HTR-8/SVneo (cell line): ENCODE data around the gene MRPS31.

Experiments used
- DNase-seq: peaks from one replicate; pipeline ENCODE4 v3.0.0; 2011; ENCODE audit warnings: low spot score, mixed read lengths; ENCODE audit not compliant: insufficient read length
- FAIRE-seq: peaks from 2 replicates; lab custom pipeline; 2011; peaks lifted over from hg19 to GRCh38; lab: Jason Lieb, UNC

MRPS31 gene

GRCh38 chr13:40770934-40771618, at the start of gene MRPS31:
TSS of gene MRPS31 (minus strand) at chr13:40771190. CDS start at chr13:40771136, 54 bp downstream.
- DNase-seq (peak; percentile 86), FAIRE-seq (peak; percentile 9)

GRCh38 chr13:40819797-40820315, 48.9 kb upstream of the MRPS31 start:
- DNase-seq = no peak
- no peak for FAIRE-seq

GRCh38 chr13:40818926-40819325, 47.9 kb upstream of the MRPS31 start:
- DNase-seq = no peak
- no peak for FAIRE-seq

GRCh38 chr13:40814803-40815202, 43.8 kb upstream of the MRPS31 start:
- FAIRE-seq = no peak
- DNase-seq = no peak

GRCh38 chr13:40813667-40814454, 42.9 kb upstream of the MRPS31 start:
- DNase-seq (peak; percentile 12), FAIRE-seq (no peak)

- DNase-seq (peak; percentile 15), FAIRE-seq (no peak)
Observed at GRCh38 chr13:40812724-40813445, 41.9 kb upstream of the MRPS31 start.

- DNase-seq = no peak
- no peak for FAIRE-seq
Observed at GRCh38 chr13:40812102-40812501, 41.1 kb upstream of the MRPS31 start.

GRCh38 chr13:40809471-40809870, 38.5 kb upstream of the MRPS31 start:
- FAIRE-seq = no peak
- DNase-seq = no peak

GRCh38 chr13:40806241-40806640, 35.3 kb upstream of the MRPS31 start:
- FAIRE-seq (no peak), DNase-seq (no peak)

- FAIRE-seq = no peak
Observed at GRCh38 chr13:40803316-40803715, 32.3 kb upstream of the MRPS31 start.

GRCh38 chr13:40801255-40802217, 30.5 kb upstream of the MRPS31 start:
- no peak for FAIRE-seq
- DNase-seq = no peak

More at GRCh38 chr13:40803316-40803715, 32.3 kb upstream of the MRPS31 start:
- no peak for DNase-seq

GRCh38 chr13:40800559-40800958, 29.6 kb upstream of the MRPS31 start:
- DNase-seq (no peak), FAIRE-seq (no peak)

GRCh38 chr13:40799508-40799907, 28.5 kb upstream of the MRPS31 start:
- DNase-seq (no peak), FAIRE-seq (no peak)

GRCh38 chr13:40798380-40798779, 27.4 kb upstream of the MRPS31 start:
- FAIRE-seq = no peak
- no peak for DNase-seq

- DNase-seq (no peak), FAIRE-seq (no peak)
Observed at GRCh38 chr13:40796649-40797048, 25.7 kb upstream of the MRPS31 start.

- DNase-seq (no peak), FAIRE-seq (no peak)
Observed at GRCh38 chr13:40794414-40795368, 23.7 kb upstream of the MRPS31 start.

GRCh38 chr13:40793339-40793738, 22.3 kb upstream of the MRPS31 start:
- no peak for DNase-seq
- no peak for FAIRE-seq

- FAIRE-seq (no peak), DNase-seq (no peak)
Observed at GRCh38 chr13:40792284-40793051, 21.5 kb upstream of the MRPS31 start.
